ENCODE measurements around the gene PRUNE1. TPM values are rescaled to one million over a fixed set of nuclear protein-coding genes. Genes with fewer than 3 reads are reported as not detected.

Gene PRUNE1
- total RNA-seq, 1 experiment from 2014 or later = 19.3 TPM

- no peak for DNase-seq (ENCODE audit: low spot score)
- Histone ChIP-seq H3K27me3 (replicated peaks; ENCODE audit: insufficient read depth, low read depth, low read length, poor library complexity) (no peaks in the 10 kb centered on the region), H3K4me3 (ENCODE audit: low read depth, low read length, poor library complexity, severe bottlenecking) (no peak overlapping the region), H3K27ac (ENCODE audit: low read depth, low read length, poor library complexity, severe bottlenecking) (peak overlapping the region; percentile 47), H3K36me3 (ENCODE audit: insufficient read depth, low read length, poor library complexity, severe bottlenecking) (peaks cover 49% of the 10 kb centered on the region), H3K4me1 (ENCODE audit: insufficient read depth, low read length, poor library complexity, severe bottlenecking) (peaks cover 10% of the 10 kb centered on the region), H3K9me3 (ENCODE audit: low read depth, low read length, poor library complexity, severe bottlenecking) (no peaks in the 10 kb centered on the region)
- BruUV-seq (replicated peaks) = no TSS peak
- CTCF ChIA-PET = no interaction called here
- intact Hi-C loops (cut with micrococcal nuclease; ENCODE audit: unreplicated experiment) = no loop called here
- TF ChIP-seq CTCF (conservative IDR thresholded peaks at IDR 0.05; ENCODE audit: low read depth, low read length) (no peak), EZH2 (IDR thresholded peaks at IDR 0.05; ENCODE audit: borderline replicate concordance, low read depth, low read length, poor library complexity, severe bottlenecking) (no peak)
- POLR2A ChIA-PET (ENCODE audit: low non-redundant PET) = no interaction called here
Measured at GRCh38 chr1:151056149-151056548, 47.9 kb downstream of the PRUNE1 start.

- H3K36me3 ChIP-seq (ENCODE audit: insufficient read depth, low read length, poor library complexity, severe bottlenecking) = peaks cover 38% of the 10 kb centered on the region
- TSS peak; percentile 55 for BruUV-seq (replicated peaks)
- peak overlapping the region; percentile 99 for H3K4me3 ChIP-seq (ENCODE audit: low read depth, low read length, poor library complexity, severe bottlenecking)
- intact Hi-C loops (cut with micrococcal nuclease; ENCODE audit: unreplicated experiment) = no loop called here
- TF ChIP-seq EZH2 (IDR thresholded peaks at IDR 0.05; ENCODE audit: borderline replicate concordance, low read depth, low read length, poor library complexity, severe bottlenecking) (no peak), CTCF (conservative IDR thresholded peaks at IDR 0.05; ENCODE audit: low read depth, low read length) (no peak)
- POLR2A ChIA-PET (ENCODE audit: low non-redundant PET) = no interaction called here
- CTCF ChIA-PET = interaction anchor here (0.6 kb wide), 2 partner anchors 13 to 32 kb away, joined by 6 to 7 read pairs; no protein-coding TSS in a partner anchor
- H3K9me3 ChIP-seq (ENCODE audit: low read depth, low read length, poor library complexity, severe bottlenecking) = no peaks in the 10 kb centered on the region
- peaks cover 13% of the 10 kb centered on the region for H3K4me1 ChIP-seq (ENCODE audit: insufficient read depth, low read length, poor library complexity, severe bottlenecking)
- peak overlapping the region; percentile 95 for H3K27ac ChIP-seq (ENCODE audit: low read depth, low read length, poor library complexity, severe bottlenecking)
- peak; percentile 25 for DNase-seq (ENCODE audit: low spot score)
- H3K27me3 ChIP-seq (replicated peaks; ENCODE audit: insufficient read depth, low read depth, low read length, poor library complexity) = no peaks in the 10 kb centered on the region
Measured at GRCh38 chr1:151058692-151059091, 50.4 kb downstream of the PRUNE1 start.

GRCh38 chr1:151059109-151060006, 51.1 kb downstream of the PRUNE1 start, which contains the start of gene CDC42SE1:
TSS of gene CDC42SE1 (minus strand) at chr1:151059622. CDS start at chr1:151055730, 3,892 bp downstream.
- Histone ChIP-seq H3K4me1 (ENCODE audit: insufficient read depth, low read length, poor library complexity, severe bottlenecking) (peaks cover 16% of the 10 kb centered on the region), H3K36me3 (ENCODE audit: insufficient read depth, low read length, poor library complexity, severe bottlenecking) (peaks cover 31% of the 10 kb centered on the region), H3K4me3 (ENCODE audit: low read depth, low read length, poor library complexity, severe bottlenecking) (peak within 1 kb of the TSS; percentile 99), H3K27ac (ENCODE audit: low read depth, low read length, poor library complexity, severe bottlenecking) (peak within 1 kb of the TSS; percentile 95), H3K27me3 (replicated peaks; ENCODE audit: insufficient read depth, low read depth, low read length, poor library complexity) (no peaks in the 10 kb centered on the region), H3K9me3 (ENCODE audit: low read depth, low read length, poor library complexity, severe bottlenecking) (no peaks in the 10 kb centered on the region)
- POLR2A ChIA-PET (ENCODE audit: low non-redundant PET) = no interaction called here
- no peak for TF ChIP-seq EZH2 (IDR thresholded peaks at IDR 0.05; ENCODE audit: borderline replicate concordance, low read depth, low read length, poor library complexity, severe bottlenecking)
- peak; percentile 77 for TF ChIP-seq CTCF (conservative IDR thresholded peaks at IDR 0.05; ENCODE audit: low read depth, low read length)
- CTCF ChIA-PET = interaction anchor here (0.6 to 1.0 kb wide), 3 partner anchors 11 to 32 kb away, joined by 4 to 7 read pairs (median 6); no protein-coding TSS in a partner anchor
- intact Hi-C loops (cut with micrococcal nuclease; ENCODE audit: unreplicated experiment) = loop anchor here (1.0 kb wide), 1 partner anchor 11 kb away; the partner anchor contains the start of gene GABPB2
- peak; percentile 94 for DNase-seq (ENCODE audit: low spot score)
- BruUV-seq (replicated peaks) = no TSS peak
